Effector CD4-positive, alpha-beta T cell (primary cell): ENCODE data around the gene ERP29.

Source experiments
- DNase-seq: peaks from one replicate; pipeline ENCODE4 v3.0.0-alpha.2; 2020

ERP29 gene

GRCh38 chr12:112046003-112046402 is 32.8 kb downstream of the ERP29 start:
- no peak for DNase-seq

GRCh38 chr12:112049351-112049750 is 36.1 kb downstream of the ERP29 start:
- DNase-seq = no peak

DNA sequence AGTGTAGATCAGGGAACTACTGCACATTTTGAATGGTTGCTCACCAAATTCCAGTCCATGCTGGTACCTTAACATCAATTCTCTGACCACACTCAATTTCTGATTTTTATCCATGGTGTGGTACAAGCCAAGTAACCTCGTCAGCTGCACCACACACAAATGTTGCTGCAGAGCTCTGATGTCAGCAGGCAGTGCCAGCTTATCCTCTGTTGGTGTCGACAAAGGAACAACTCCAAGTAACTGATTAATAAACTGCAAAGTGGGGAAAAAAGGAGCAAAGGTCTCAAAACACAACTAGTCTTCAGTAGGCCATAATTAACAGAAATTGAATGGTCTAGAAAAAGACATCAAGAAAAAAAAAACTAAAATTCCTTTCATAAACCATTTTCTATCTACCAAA is 47.9 kb downstream of the ERP29 start:
- DNase-seq = no peak

DNA sequence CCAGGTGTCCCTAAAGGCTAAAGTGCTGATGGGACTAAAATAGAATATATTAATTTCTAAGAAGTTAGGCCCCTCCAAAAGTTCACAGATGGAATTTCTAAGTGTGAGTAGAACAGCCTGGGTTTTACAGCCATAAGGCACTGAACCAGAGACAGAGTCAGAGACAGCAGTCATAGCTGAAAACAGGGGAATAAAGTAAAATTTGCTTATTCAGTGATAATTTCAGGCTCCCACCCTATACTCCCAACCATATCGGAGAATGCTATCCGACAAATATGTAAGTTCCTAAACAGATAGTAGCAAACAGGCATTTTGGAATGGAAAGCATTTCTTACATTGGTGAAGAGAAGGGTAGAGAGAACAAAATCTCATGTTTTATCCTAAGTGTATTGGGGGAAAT is 50.0 kb downstream of the ERP29 start:
- no peak for DNase-seq

DNA sequence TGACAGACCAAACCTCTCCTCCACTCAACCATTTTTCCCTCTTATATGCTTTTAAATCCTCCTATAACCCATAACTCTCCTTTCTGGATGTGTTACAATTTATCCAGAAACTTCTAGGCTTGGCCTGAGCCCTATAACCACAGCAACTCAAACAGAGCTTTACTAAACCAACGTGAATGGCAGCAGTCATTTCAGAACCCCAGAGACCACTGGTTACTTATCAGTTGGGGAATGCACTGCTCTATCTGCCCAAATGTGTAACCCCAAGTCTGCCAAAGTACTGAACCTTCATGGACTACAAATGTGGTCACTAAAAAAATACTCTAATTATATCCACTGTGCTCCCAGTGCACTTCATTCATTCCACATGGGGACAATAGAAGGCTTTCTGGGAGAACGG is 53.3 kb downstream of the ERP29 start:
- no peak for DNase-seq
